Ammon's horn (tissue), 1 donor: ENCODE data around the gene KCNIP3.

ENCODE experiments used
- DNase-seq: peaks from one replicate; pipeline ENCODE4 v3.0.0-alpha.2; 2016; ENCODE audit warnings: low spot score

Gene KCNIP3

DNA sequence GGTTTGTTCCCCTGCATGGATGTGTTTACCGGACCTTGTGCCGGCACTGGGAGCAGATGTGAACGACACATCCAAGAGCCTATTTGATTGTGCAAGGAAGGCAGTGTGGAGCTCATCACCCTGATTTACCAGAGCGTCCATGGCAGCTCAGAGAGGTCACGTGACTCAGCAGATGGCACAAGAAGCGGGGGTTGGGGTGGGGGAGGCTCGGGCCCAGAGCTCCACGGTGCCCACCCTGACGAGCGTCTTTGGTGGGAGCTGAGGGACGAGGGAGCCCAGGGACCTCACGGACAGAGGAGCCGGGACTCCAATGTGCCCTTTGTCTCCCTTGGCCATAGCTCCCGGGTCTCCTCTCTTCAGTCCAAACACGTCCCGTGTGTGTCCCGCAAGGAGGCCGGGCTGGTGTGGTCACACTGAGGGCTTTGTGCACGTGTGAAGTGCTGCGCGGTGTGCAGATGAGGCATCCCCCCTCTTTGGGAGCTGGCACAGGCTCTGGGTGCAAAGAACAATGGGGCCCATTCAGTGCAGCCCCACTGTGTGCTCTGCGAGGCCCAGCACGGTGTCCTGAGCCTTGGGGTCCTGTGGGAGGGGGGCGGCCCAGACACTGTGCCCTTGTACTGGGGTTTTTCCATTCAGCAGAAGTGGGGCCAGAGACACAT, 15.5 kb downstream of the KCNIP3 start:
- peak; percentile 96 for DNase-seq

DNA sequence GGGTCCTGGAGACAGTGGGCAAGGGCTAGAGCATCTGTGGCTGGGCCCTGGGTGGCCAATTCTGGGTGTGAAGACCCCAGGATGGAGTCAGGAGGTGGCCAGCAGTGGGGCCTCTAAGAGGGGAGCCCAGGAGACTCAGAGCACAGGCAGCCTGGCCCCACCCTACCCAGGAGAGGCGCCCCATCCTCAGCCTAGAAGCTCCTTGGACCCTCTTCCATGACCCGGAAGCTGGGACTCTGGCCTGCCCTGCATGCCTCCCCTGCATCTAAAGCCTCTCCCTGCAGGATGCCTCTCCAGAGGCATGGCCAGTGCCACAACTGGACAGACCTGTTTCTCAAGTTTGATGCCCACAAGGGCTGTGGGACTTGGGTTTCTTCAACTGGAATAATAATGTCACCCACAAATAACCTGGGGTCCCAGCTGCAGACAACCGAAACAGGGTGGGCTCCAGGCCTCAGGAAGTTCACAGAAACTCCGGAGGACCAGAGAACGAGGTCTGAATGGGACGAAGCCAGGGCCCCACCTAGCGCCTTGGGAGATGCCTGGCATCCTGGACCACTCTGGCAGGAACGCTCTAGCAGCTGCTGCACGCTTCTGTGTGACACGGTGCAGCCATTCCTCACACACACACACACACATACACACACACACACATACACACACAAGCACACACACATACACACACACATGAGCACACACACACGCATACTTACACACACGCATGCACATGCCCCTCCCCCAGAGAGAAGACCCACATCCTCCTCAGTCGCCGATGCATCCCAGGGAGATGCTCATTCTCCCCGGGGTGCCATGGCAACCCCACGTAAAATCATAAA, 16.4 kb downstream of the KCNIP3 start:
- DNase-seq: no peak

DNA sequence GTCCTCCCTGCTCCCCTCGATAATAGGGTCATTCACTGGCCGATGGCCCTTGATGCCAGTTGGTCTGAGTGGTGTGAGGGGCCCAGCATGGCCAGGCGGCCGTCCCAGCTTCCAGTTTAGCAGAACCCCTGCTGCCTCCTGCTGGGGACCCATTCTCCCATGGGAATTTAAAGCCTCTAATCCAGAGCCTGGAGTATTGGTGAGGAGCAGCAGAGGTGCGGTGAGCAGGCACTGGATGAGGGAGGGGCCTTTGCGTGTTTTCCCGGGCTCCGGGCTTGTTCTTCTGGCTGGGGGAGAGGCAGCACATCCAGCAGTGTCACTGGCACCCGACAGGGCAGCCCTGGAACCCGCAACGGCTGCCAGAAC, 17.4 kb downstream of the KCNIP3 start:
- no peak for DNase-seq

DNA sequence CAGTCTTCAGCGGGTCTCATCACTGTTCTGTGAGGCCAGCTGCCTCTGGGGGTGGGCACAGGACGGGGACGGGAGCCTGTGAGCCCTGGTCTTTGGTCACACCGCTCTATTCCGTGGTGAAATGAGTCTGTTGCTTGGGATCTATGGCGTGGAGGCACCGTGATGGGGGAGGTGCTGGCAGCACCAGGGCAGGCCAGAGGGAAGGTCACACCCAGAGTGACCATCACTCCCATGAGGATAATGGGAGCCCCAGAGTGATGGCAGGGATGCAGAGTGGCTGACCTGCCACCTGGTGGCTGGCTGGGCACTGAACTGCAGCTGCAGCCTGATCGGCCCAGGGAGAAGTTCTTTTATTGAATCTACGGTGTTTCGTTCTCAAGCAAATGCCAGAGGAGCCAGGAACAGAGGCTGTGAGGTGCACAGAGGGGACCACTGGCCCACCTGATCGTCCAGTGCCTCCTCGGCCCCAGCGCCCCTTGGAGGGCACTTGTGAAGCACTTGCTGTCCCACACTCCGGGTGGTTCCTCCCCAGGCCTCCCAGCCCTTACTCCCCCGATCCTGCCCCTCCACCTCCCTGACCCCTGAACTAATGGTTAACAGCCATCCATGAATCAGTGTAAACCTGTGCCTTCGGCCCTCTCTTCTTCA, 17.9 kb downstream of the KCNIP3 start:
- peak; percentile 84 for DNase-seq

DNA sequence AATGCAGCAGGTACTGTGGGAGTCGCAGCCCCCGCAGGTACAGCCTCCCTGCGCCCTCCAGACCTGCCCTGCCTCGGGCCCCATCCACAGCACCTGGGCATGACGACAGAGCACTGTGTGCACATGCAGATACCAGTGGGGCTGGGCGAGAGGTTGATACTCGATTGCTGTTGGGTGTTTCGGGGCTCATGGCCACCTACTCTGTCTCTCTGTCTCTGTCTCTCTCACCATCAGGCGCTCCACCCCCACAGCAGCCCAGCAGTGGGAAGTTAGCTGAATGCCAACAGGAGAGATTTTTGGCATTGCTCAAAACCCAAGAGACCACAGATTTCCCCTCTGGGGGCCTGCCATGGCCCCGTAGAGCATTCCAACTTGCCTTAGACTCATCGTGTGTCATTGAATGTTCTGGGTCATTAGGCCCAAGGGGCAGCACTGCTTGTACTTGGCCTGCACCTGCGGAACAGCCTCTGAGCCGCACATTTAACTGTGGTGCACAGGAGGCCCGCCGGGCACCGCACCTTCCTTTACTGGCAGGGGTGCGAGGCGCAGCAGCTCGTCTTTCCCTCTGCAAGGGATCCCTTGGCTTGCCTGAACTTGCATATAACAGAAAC, 18.8 kb downstream of the KCNIP3 start:
- no peak for DNase-seq

DNA sequence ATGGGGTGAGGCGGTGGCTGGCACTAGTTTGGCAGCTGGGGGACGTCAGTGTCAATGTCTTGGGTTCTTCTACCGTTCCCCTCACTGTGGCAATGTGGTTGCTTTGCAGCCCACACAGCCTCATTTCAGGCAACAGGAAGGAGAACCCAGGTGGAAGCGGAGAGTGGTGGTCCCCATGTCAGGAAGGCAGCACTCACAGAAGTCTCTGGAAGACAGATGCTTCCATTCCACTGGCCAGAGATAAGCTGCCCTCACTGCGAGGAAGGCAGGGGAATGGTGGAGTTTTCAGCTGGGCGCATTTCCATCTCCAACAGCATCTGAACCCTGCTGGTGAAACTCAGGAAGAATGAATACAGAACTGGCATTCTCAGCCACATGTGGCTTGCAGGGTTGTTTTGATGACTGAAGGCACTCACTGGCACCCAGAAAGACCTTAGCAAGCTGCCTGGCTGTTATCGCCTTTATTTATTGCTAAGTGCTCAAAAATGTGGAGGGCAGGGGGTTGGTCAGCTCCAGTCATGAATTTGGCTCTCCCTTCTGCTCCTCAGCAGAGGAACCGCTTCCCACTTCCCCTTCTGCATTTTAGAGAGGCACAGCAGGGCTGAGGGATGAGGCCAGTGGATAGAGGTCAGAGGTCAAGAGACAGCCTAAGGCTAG, 19.4 kb downstream of the KCNIP3 start:
- DNase-seq: no peak

DNA sequence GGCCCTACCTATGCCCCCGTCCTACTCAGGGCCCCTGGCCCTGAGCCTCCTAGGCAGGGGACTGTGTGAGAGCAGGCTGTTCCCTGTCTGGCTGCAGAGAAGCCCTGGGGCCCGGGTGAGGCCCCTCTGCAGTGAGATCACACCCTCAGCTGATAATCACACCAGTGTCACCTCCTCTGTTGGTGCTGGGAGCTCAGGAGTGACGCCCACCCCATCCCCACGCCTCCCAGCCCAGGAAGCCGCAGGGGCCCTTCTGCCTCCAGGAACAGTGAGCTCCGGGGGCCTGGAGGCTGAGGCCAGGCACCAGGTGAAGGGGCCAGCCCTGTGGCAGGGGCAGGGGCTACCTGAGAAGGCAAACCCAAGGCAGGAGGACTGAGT, 20.0 kb downstream of the KCNIP3 start:
- no peak for DNase-seq

DNA sequence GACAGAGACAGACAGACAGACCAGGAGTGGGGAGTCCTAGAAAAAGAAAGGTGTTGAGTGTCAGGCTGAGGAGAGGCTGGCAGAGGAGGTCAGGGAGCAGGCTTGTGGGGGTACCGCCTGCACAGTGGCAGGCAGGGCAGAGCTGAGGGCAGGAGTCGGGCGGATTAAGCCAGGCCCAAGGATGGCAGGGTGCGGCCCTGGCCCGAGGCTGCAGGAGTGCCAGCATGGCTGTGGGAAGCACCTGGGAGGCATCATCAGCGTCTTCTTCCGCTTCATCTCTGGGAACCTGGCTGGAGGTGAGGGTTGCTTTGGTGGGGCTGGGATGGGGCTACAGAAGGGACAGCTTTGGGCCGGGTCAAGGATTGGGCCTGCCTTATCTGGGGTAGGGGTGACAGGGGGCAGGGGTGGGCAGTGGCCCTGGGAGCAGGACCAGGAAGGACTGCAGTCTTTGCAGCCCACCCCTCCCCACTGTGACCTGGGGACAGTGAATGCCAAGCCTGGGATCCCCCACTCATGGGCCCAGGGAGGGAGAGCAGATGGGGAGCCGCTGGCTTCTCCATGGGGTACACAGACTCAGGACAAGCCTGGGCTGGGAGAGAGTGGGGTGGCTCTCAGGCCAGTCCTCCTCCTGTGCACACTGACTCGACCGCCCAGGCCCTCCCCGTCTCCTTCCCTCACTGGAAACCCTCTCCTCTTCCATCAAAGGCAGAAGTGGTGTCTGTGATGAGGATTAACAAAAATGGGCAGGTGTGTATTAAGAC, 20.7 kb downstream of the KCNIP3 start:
- DNase-seq: no peak

DNA sequence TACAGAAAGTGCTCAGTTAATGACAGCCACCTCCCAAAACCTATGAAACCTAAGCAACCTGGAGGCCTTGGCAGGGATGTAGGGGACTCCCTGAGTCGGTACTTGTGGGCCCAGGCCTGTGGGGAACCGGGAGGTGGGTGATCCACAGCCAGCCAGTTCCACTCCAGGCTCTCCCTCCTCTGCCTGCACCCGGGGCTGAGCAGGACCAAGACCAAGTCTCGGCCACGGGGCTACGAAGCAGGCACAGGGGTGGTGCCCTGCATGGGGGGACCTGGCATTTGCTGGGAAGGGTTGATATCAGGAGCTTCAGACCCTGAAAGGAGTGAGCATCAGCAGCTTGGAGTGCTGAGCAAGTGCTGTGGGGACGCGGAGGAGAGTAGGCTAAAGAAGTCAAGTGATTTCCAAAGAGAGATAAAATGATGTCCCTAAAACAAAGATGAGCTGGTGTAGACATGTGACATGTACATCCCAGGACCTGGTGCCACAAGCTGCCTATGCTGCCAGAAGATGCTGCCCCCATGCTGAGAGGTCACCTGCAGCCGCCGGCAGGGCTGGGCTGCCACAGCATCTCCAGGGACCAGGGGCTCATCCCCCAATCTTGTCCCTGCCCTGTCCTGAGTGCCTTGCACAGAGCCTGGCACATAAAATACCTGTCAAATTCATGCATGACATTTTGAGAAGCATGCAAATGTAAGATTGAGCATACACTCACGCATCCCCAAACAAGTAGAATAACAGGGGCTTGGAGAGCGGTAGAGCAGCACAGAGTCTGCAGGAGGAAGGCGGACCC, 21.5 kb downstream of the KCNIP3 start:
- no peak for DNase-seq

DNA sequence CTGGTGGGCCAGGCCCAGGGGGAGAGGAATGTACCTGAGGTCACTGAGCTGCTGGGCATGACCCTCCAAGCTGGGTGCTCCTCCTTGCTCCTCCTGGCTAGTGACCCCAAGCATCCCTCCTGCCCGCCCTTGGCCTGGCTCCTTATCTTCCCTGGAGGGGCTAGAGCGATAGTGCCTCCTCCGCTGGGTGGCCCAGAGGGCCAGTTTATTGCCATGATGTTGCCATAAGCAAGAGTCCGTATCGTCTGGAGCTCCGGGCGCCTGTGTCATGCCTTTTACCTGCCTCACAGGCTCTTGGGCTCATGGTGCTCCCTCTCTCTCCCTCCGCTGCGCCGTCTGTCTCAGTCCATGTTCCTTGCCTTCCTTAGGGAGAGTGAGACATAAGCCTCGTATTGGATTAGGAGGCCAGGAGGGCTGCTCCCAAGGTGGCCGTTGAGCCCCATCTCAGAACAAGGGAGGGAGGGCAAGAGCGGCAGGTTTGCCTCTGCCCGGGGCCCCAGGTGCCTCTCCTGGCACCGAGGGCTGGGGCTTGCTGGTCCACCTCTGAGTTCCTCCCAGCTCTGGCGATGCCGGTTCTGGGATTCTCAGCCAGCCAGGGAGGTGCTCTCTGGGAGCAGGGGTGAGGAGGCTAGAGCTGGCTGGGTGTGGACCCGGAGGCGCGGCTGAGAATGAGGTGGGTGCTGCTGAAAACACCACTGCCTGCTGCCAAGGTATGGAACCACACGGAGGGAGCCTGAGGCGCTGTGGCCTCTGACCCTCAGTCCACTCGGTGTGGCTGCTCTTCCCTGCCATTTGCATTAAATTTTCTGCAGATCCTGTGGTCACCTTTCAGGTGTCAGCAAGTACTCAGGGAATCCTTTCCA, 22.6 kb downstream of the KCNIP3 start:
- no peak for DNase-seq

DNA sequence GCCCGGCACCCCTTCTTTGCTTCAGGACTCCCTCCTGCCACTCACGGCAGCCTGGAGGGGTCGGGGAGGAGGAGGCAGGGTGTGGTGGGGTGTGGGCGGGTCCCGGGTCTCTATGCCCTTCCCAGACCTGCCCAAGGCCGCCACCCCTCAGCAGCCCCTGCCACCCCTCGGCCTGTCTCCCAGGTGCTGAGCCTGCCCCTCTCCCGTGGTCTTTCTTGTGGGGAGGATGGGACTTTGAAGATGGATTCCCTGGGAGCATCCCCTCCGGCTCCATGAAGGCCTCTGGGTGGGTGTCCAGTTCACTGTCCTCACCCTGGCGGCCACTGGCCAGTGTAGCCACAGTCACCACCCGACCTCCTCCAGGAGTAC, 23.2 kb downstream of the KCNIP3 start:
- DNase-seq: no peak

DNA sequence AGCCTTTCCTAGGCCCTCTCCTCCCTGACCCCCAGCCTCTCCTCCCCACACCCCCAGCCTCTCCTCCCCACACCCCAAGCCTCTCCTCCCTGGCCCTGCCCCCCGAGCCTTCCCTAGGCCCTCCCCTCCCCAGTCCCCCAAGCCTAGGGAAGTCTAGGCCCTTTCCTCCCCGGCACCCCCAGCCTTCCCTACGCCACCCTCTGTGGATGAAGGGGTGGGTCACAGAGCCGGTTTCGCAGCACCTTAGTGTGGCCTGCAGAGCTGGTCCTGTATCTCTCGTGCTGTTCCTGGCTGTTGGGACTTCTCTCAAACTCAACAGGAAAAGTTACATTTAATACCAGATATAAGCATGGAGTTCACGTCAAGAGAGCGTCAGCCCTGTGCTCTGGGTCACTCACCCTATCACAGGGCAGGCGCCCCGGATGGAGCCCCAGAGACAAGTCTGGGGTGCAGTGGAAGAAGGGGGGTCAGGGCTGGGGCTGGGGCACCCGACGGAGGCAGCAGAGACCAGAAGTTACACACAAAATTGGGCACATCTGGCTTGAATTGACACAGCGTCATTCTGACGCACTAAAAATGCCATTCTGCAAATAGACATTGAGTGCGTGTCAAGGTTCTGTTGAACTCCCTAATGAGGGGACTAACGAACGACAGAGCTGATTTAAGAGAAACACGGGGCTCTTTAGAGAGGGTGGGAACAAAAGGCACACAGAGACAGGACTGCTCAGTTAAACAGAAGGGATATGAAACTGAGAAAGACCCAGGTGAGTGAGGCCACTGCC, 24.0 kb downstream of the KCNIP3 start:
- no peak for DNase-seq

DNA sequence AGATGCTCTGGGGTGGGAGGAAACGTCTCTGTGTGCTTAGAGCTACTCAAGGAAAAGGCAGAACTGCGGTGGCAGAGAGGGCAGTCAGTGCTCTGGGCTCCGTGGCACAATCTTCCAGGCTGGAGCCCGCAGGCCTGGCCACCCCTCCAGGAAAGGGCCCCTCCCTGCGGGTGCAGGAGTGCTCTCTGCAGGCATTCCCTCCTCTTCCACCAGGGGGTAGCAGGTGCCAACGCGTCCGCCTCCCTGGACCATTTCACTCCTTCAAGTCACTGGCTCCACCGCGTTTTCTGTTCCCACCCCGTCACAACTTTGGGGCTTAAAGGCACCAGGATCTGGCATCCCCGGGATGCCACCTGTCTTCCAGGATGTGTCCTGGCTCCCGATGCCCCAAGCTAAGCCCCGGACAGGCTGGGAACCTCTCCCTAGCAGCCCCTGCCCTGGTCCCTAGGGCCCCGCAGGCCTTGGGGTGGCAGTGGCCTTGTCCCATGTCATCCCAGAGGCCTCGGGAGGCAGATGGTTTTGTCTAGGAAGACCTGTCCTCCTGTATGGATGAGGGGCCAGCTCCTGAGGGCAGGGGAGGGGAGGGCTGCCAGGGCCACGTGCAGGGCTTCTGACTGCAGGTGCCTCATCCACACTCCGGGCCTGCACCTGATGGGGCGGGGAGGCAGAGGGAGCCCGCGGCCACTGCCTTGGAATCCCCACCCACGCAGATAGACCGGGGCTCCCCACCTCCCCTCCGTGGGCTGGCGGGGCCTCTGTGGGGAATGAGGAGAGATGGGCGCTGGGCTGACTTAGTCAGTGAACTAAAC, 26.4 kb downstream of the KCNIP3 start:
- DNase-seq: no peak

DNA sequence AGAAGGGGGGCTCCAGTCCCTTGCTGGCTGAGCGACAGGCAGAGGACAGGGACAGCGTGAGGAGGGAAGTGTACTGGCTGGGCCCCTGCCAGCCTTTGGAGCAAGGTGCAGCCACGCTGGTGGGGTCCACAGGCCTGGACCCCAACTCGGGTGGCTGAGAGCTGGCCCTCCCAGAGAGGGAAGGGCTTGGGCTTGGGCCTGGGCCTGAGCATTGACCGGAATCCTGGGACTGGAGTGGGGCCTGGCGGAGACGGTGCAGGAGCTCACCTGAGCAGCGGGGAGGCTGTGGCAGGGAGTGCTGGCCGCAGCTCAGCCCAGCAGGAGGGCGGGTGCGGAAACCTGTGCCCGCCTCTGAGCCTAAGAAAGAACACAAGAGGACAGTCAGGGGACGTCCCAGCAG, 27.9 kb downstream of the KCNIP3 start:
- DNase-seq: no peak

DNA sequence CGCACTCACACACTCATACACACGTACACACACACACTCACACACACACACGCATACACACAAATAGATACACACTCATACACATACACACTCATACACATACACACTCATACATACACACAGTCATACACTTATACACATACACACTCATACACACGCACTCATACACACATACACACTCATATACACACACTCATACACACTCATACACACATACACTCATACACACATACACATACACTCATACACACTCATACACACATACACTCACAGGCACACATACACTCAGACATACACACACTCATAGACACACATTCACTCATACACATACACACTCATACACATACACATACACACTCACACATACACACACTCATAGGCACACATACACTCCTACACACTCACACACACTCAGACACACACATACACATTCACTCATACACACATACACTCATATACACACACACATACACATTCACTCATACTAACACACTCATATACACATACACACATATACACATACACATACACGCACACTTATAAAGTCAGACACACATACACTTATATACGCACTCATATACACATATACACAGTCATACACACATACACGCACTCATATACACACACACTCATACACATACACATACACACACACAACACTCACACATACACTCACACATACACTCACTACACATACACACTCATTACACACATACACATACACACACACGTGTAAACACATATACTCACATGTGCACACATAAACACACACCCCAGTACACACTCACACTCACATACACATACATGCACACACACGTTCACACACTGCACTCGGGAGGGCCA, 28.7 kb downstream of the KCNIP3 start:
- DNase-seq: no peak

DNA sequence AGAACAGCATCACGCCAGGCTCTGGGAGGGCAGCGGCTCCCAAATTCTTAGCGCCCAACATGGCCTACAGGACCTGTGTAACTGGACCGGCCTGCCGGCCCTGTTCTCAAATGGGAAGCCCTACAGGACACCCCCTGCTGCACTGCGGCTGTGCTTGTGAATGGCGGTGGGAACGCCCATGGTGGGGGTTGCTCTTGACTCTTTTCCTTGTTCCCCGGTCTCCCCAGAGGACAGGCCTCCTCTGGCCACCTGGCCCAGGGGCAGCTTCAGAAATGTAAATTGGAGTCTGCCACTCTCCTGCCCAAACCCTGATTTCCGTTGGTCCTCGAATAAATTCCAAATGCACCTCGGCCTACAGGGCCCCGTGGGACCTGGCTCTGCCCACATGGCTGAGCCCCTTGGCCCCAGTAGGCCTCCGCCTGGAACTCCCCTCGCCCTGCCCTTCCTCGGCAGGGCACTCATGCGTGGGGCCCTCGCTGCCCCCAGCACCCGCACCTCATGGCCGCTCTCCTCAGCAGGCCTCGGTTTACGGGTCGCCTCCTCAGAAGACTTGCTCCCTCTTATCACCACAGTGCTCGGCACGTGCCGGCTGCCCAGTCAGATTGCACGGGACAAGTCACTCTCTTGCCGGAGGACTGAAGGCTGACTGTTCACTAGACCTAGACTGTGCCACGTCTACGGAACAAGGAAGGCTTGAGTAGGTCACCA, 29.4 kb downstream of the KCNIP3 start:
- no peak for DNase-seq

DNA sequence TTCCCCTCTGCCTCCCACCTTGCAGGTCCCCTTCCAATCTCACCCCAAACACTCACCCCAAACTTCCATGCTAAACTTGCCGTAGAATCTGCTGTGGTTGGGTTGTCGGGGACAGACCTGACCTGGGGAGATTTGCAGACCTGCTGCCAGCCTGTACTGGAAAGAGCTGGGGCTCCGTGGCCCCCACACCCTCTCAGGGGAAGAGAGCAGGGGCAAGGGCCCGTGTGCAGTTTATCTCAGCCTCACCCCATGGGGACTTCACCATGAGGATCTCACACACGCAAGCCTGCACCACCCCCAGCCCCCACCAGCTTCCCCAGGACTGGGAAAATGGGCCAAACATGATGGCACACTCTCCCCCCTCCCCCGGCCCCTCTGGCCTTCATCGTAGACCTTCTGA, 30.7 kb downstream of the KCNIP3 start:
- no peak for DNase-seq
